Activated T-cell treated with anti-CD3 and anti-CD28 coated beads, Interleukin-2, amount 50 U/mL, for 1 hour (primary cell): ENCODE data around the gene TPRG1L.
"Not testable (repeated sequence)": the region's sequence is repeated elsewhere in the genome, so short reads cannot be mapped to it uniquely, and the experiment has no call there.

ENCODE experiments used
- DNase-seq: peaks from one replicate; pipeline ENCODE4 v3.0.0-alpha.2; 2020

The TPRG1L gene

GRCh38 chr1:3609769-3610526, 14.9 kb upstream of the TPRG1L start:
- DNase-seq = no peak

DNA sequence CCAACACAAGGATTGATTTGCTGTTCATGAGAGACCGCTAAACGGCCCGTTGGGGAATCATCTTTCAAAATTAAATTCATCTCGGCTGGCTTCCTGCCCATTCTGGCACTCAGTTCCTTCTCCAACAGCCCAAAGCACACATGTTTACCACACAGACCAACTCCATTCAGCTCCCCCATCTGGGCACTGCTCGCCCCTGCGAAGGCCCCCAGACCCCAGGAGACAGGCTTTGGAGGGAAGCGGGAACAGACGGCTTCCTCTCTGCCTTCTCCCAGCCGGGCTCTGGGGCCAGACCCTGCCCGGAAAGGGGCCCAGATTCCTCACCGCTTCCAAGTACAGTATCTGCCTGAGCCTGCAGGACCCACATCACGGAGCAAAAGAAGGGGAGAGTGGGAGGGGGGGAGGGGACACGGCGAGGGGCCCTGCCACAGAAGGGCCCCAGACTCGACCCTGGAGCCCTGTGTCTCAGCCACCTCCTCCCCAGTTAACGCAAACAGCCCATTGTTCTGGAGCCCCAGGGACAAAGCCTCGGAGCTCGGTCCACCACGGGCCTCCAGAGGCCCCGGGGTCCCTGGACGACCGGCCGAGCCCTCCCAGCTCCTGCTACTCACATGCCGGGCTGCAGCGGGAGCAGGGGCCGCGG, 14.2 kb upstream of the TPRG1L start:
- DNase-seq = no peak

DNA sequence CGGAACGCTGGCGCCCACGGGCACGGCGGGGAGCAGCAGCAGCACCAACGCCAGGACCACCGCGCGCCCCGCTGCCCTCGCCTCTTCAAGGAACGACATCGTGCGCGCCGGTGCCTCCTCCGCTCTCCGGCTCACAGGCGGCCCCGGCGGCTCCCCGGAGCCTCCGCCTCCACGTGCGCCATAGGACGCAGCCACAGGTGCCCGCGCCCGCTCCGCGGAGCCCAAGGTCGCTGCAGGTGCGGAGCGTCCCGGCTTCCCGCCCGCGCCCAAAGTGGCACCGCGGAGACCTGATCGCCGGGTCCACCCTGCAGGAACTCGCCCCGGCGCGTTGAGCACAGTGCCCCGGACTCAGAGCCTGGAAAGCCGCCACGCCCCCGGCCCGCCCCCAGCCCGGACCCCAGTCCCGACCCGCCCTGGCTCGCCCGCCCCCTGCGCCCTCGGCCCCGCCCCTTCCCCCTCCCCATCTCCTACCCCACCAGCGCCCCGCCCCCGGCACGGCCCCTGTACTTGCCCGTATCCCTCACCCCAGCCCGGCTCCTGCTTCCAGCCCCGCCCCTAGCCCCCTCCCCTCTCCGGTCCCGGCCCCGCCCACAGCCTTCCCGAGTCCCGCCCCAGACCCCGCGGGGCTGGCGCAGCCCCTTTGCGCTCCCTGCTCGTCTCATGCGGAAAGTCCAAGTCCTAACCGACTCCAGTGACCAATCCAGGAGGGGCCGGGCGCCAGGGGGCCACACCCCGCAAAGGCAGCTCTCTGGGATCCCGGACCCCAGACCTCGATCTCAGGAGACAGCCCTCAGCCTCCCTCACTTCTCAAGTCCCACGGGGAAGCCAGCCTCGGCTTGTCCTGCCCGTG, 13.4 kb upstream of the TPRG1L start, which contains the start of gene MEGF6:
Gene MEGF6, minus strand, starts transcription at position 339 of the 850 bp plus-strand sequence. Its CDS starts 240 bp downstream, at position 99.
- peak; percentile 68 for DNase-seq

DNA sequence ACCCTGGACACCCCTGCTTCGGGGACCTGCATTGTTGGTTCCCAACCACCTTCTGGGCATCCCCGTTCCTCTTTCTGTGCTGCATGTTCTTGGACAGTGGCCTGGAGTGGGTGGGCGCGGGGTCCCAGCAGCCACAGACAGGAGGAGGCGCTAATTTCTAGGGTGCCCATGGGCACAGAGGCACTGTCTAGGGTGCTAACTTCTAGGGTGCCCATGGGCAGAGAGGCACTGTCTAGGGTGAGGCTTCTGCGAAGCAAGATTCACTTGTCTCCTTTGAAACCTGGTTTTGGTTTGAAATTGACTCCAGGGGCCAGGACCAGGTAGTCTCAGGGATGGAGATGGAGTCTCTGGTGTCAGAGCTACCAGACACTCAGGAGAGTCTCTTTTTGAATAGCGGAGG, 12.7 kb upstream of the TPRG1L start:
- no peak for DNase-seq

- DNase-seq = no peak
These were observed 9.8 kb upstream of the TPRG1L start for GRCh38 chr1:3614755-3615742.

GRCh38 chr1:3616861-3617260, 8.0 kb upstream of the TPRG1L start:
- no peak for DNase-seq

- no peak for DNase-seq
These were observed 6.9 kb upstream of the TPRG1L start for GRCh38 chr1:3617806-3618345.

DNA sequence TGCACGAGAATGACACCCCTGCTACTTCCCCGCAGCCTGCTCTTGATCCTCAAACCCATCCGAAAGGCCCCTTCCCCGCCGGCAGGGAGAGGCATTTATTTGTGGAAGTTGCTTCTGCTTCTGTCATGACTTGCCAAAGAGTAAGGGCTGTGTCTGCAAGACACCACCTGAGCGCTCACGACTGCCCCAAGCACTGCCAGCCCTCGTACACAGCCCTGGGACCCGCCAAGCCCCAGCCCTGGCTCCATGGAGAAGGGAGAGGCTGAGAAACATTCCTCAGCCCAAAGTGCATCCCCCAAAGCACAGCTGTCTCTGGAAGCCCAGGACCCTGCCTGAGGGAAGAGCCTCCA, 6.3 kb upstream of the TPRG1L start:
- no peak for DNase-seq

DNA sequence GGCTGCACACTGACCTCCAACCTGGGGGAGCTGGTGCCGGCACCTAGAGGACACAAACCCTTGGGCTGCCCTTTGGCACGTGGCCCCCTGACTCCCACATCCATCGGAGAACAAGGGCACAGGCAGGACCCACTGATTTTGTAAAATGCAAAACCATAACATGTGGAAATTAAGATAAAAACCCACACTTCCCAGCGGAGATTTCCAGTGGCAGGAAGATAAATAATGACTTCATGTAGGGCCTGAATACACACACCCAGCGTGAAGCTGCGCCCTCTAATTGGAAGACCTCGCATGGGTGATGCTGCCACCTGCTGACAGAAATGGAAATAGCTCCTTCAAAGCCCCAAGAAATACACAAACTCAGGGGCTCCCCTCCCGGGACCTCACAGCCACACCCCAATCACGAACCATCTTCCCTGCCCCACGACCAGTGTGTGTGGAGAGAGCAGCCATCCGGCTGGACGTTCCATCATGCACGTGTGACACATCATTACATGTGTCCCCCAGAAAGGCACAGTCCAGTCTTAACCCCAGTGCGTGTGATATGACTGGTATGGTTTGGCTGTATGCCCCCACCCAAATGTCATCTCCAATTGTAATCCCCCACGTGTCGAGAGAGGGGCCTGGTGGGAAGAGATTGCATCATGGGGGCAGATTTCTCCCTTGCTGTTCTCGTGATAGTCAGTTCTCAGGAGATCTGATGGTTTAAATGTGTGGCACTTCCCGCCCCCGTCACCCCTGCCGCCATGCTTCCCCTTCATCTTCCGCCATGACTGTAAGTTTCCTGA, 5.7 kb upstream of the TPRG1L start:
- DNase-seq = peak; percentile 68

GRCh38 chr1:3620708-3621107, 4.1 kb upstream of the TPRG1L start:
- DNase-seq = no peak

GRCh38 chr1:3621151-3621671, 3.6 kb upstream of the TPRG1L start:
- not testable (repeated sequence) for DNase-seq

- DNase-seq = not testable (repeated sequence)
These were observed 2.7 kb upstream of the TPRG1L start for GRCh38 chr1:3622102-3622501.

DNA sequence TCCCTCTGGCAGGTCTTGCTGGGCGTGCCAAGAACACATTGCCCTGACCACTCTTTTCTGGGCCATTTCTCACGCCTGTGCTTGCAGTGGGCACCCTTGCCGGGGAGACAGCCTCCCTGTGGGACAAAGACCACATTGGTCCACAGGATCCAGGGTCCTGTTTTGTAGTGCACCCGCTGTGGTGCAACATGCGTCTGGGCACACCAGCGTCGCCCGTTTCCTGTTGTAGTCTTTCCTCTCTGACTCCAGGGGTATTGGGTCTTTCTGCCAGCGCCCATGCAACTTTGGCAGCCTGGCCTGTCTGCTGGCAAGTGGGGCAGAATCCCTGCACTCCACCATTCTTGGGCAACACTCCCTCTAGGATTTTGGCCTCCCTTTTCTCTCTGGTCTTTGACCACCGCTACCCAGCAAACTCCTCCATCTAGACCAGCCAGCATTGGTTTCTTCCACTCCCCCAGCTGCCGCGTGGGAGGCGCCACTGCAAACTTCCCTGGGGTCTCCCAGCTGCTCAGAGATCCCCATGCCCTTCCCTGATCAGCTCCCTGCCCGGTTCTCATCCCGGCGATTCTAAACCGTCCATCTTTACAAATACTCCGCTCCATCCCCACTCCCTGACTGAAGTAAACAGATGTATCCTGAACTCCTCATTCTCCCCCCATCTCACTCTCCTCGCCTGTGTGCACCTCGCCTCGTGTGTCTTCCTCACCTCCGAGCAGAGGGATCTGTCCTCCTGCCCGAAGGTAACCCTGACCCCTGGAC, 1.2 kb upstream of the TPRG1L start:
- DNase-seq = no peak

DNA sequence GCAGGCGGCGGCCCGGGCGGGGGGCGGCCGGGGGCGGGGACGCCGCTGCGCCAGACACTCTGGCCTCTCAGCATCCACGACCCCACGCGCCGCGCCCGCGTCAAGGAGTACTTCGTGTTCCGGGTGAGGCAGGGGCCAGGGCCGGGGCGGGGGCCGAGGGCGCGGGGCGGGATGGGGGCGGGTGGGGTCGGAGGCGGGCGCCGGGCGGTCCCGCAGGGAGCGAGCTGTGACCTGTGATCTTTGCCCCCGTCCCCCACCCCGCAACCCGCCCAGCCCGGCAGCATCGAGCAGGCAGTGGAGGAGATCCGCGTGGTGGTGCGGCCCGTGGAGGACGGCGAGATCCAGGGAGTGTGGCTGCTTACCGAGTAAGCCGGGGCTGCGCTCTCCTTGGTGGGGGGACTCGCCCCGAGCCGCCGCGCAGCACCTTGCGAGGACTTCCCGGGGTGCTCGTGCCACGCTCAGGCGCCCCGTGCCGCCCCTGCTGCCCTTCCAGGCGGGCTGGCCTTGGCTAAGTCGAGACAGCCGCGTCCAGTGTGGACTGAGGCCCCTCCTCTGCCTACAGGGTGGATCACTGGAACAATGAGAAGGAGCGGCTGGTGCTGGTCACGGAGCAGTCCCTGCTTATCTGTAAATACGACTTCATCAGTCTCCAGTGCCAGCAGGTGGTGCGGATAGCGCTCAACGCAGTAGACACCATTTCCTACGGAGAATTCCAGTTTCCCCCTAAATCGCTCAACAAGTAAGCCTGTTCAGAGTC, 514 bp downstream of the TPRG1L start:
- no peak for DNase-seq

- DNase-seq = no peak
These were observed 1.2 kb downstream of the TPRG1L start for GRCh38 chr1:3626025-3626424.

DNA sequence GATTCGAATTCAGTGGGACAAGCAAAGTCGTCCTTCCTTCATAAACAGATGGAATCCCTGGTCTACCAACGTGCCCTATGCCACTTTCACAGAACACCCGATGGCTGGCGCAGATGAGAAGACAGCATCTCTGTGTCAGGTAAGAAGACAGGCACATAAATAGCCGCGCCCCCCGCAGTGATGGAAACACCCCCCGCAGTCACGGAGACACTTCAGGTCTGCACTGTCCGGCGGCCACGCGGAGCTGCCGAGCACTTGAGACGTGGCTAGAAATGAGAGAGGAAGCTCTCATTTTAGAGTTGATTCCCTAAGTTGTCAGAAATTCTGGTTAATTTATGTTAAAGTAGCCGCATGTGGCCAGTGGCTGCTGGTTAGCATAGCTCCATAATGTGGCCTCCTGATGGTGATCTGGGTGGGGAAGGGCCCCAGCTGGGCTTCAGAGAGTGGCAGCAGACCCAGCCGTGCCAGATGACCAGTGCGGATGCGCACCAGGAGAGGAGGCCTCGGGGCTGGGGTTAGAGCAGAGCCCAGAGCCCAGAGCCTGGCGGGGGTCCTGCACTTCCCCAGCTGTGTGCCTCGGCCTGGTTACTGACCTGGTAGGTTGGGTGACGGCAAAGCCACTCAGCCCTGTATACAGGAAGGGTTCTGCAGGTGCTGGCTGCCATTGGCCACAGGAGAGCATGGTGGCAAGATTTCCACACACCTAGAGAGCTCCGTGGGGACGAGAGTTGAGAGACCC, 2.9 kb downstream of the TPRG1L start:
- DNase-seq = no peak

DNA sequence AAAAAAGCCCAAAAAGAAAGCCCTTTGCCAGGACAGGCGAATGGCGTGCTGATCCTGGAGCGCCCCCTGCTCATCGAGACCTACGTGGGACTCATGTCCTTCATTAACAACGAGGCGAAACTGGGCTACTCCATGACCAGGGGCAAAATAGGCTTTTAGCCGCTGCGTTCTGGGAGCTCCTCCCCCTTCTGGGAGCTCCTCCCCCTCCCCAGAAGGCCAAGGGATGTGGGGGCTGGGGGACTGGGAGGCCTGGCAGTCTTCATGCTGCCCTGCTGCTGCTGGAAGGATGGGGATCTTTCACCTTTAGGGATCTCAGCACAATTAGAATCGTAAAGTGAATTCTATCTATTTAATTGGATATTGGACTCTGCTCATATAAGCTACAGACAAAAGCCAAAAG, 3.6 kb downstream of the TPRG1L start:
- no peak for DNase-seq

DNA sequence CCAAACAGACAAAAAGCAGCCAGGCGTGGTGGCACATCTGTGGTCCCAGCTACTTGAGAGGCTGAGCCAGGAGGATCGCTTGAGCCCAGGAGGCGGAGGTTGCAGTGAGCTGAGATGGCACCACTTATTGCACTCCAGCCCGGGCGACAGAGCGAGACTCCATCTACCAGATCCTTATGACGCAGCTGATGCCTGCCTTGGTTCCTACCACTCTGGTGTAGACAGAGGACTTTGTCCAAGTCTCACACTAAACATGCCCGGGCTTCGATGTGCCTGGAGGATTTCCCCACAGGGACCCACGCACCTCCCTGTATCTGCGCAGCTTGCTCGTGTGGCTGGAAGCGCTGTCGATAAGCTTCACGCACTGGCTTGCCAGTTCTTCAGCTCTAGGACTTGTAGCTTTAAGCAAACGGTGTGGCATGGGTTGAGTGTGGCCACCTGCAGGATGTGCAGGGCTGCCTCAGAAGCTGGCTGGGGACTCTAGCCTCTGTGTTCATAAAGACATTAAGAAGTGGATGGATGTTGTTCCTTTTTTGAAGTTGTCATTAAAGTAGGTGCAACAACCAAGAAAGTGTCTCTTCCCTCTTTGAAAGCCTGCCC, 4.8 kb downstream of the TPRG1L start:
- DNase-seq = no peak
